GM13977 (cell line): ENCODE measurements around the gene SQOR.

Experiments
- DNase-seq: peaks from one replicate; pipeline ENCODE4 v3.0.0; 2012; ENCODE audit warnings: low spot score
- in situ Hi-C: fragments of 300-500 bp; cut with MboI; formaldehyde crosslinking; loops from one replicate; pipeline ENCODE4 v1.12.0; 2022; ENCODE audit warnings: low sequenced_read_pairs, low pct_unique_long_range_greater_than_20kb, mixed read lengths, inconsistent platforms; ENCODE audit not compliant: unreplicated experiment
- TF ChIP-seq, protein P1 (sequence below): IDR thresholded peaks from 2 replicates; pipeline ENCODE4 v1.5.1; 2012; ENCODE audit warnings: mild to moderate bottlenecking, control low read depth; ENCODE audit not compliant: insufficient read depth; ENCODE audit errors: extremely low read depth, missing control alignments

Gene SQOR

DNA sequence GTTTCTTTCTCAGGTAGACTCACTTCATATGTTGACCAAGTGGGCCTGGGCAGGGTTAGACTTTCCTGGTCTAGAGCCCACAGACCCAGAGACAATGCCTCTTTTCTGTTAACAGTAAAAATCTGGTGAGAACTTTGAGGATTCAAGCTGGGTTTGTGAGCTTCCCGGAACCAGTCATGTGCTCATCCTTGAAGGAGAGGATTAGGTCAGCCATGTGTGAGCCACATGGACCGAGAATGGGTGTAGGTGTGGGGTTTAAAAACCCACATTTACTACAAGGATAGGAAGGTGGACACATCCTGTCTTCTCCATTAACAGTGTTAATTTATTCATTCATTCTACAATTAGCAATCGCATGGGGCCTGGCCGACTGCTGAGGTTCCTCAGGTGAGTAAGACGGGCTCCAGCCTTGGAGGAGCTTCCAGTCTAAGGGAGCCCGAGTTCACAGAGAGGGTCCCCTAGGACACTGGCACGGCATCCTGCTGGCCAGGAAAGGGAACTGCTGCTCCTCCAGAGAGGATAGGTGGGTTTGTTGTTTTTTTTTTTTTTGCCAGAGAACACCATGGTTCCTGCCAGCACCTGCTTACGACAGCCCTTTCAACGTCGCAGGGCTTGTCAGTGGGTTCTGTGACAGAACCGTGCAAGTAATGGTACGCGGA, 69.0 kb downstream of the SQOR start:
- TF ChIP-seq, protein P1, sequence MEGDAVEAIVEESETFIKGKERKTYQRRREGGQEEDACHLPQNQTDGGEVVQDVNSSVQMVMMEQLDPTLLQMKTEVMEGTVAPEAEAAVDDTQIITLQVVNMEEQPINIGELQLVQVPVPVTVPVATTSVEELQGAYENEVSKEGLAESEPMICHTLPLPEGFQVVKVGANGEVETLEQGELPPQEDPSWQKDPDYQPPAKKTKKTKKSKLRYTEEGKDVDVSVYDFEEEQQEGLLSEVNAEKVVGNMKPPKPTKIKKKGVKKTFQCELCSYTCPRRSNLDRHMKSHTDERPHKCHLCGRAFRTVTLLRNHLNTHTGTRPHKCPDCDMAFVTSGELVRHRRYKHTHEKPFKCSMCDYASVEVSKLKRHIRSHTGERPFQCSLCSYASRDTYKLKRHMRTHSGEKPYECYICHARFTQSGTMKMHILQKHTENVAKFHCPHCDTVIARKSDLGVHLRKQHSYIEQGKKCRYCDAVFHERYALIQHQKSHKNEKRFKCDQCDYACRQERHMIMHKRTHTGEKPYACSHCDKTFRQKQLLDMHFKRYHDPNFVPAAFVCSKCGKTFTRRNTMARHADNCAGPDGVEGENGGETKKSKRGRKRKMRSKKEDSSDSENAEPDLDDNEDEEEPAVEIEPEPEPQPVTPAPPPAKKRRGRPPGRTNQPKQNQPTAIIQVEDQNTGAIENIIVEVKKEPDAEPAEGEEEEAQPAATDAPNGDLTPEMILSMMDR = no peak
- no peak for DNase-seq
- in situ Hi-C loops = no loop called here

- no peak for DNase-seq
These were observed 69.8 kb downstream of the SQOR start for GRCh38 chr15:45704329-45705249.

DNA sequence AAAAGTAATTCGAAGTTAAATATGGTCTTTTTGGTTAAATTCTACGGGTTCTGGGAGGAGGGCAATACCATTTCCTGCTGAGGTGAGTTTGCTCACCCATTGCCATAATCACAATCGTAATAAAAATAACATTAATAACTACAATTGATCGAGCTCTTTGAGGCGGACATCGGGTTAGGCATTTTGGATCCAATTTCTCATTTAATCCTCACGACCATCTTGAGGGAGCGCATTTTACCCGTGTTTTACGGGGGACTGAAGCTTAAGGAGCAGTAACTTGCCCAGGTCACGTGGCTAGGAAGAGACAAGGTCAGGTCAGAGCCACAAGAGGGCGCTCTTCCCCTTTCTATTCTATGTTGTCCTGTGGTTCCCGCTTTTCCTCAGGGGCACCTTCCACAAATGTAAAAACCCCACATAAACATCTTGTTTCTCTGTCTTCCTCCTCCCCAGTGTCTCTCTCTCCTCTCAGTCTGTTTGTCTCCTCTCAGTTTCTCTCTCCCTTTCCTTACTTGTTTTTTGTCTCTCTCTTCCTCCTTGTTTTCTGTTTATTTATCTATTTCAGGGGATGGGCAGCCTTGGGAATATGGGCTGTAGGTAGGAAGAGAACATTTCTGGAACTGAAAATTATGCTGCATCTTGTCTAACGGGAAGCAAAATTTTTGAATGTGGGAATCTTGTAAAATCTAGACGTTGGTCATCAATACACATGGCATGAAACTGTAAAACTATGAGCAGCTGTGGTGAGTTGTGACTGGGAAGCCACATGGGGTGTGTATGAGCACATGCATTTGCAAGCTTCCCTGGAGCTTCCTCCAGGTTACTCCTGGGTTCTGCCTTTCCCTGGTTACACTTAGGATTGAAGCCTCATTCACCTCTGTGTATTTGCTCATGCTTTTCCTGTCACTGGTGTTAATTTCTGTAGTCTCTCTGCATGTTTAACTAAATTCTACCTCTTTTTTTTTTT, 71.0 kb downstream of the SQOR start:
- DNase-seq = peak; percentile 71
- TF ChIP-seq, protein P1 = peak; percentile 79
- in situ Hi-C loops = no loop called here

More at GRCh38 chr15:45704329-45705249, 69.8 kb downstream of the SQOR start:
- in situ Hi-C loops = no loop called here
- TF ChIP-seq, protein P1 = no peak

DNA sequence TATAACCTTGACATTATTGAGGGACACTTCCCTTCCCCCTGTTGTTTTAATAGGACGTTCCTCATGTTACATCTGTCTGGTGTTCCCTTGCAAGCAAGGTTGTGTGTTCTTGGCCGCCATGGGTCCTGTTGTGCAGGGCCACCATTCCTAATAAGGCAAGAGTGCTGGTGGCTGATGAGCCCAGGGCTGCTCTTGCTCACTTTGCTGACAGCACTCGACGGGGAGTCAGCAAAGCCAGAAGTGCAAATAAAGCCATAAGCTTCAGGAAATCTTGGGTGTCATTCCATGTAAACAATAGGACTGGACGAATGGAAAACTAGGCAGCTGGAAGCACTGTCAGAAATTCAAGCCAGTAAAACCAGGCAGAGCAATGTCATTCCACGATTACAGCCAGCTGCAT, 75.8 kb downstream of the SQOR start:
- no peak for DNase-seq
- TF ChIP-seq, protein P1 = no peak
- in situ Hi-C loops = no loop called here

- TF ChIP-seq, protein P1 = peak; percentile 73
- in situ Hi-C loops = no loop called here
- DNase-seq = no peak
These were observed 80.0 kb downstream of the SQOR start for GRCh38 chr15:45714590-45715488.
